A673 (cell line): Measurements from ENCODE around the gene PBRM1.

Experiments
- EZH2 ChIP-seq: fragments of 200-600 bp; sonication (generic); IDR thresholded peaks from 2 replicates; pipeline ENCODE4 v1.6.1; 2017; ENCODE audit warnings: borderline replicate concordance, low read depth, mild to moderate bottlenecking, mixed read lengths, antibody characterized with exemption, low read length; ENCODE audit not compliant: poor library complexity, severe bottlenecking
- TF ChIP-seq, protein P1 (sequence below): fragments of 300-800, 200-600 bp; sonication (generic); conservative IDR thresholded peaks from 2 replicates; pipeline ENCODE4 v1.5.1; 2017; ENCODE audit warnings: low read depth, mild to moderate bottlenecking, antibody characterized with exemption, low read length, moderate library complexity, mixed read lengths

- TF ChIP-seq EZH2 = no peak
- TF ChIP-seq, protein P1, sequence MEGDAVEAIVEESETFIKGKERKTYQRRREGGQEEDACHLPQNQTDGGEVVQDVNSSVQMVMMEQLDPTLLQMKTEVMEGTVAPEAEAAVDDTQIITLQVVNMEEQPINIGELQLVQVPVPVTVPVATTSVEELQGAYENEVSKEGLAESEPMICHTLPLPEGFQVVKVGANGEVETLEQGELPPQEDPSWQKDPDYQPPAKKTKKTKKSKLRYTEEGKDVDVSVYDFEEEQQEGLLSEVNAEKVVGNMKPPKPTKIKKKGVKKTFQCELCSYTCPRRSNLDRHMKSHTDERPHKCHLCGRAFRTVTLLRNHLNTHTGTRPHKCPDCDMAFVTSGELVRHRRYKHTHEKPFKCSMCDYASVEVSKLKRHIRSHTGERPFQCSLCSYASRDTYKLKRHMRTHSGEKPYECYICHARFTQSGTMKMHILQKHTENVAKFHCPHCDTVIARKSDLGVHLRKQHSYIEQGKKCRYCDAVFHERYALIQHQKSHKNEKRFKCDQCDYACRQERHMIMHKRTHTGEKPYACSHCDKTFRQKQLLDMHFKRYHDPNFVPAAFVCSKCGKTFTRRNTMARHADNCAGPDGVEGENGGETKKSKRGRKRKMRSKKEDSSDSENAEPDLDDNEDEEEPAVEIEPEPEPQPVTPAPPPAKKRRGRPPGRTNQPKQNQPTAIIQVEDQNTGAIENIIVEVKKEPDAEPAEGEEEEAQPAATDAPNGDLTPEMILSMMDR = no peak
Measured at GRCh38 chr3:52572221-52572620, 113.5 kb downstream of the PBRM1 start.
